ENCODE results near the gene ITGAL.

GRCh38 chr16:30530163-30531037 is 57.9 kb downstream of the ITGAL start:
- TF ChIP-seq CTCF (IDR thresholded peaks at IDR 0.05) (no peak), POLR2A (IDR thresholded peaks at IDR 0.05) (no peak), EP300 (IDR thresholded peaks at IDR 0.05; ENCODE audit: low read depth) (no peak)

Measured in transverse colon (tissue), 3 donors.